GM12865 (cell line): Measurements from ENCODE around the gene SPATA12.

Experiments
- DNase-seq: peaks from one replicate; pipeline ENCODE4 v3.0.0; 2010; ENCODE audit warnings: low read depth
- H3K4me3 ChIP-seq: 2 replicates; pipeline ENCODE4 v1.5.1; 2011; ENCODE audit warnings: mild to moderate bottlenecking, low read depth, low read length, control low read depth
- TF ChIP-seq, protein P1 (sequence below): IDR thresholded peaks from 2 replicates; pipeline ENCODE4 v1.5.1; 2011; ENCODE audit warnings: low read length, control low read depth, low read depth, inconsistent platforms; ENCODE audit not compliant: insufficient read depth; ENCODE audit errors: missing control alignments

SPATA12 gene

DNA sequence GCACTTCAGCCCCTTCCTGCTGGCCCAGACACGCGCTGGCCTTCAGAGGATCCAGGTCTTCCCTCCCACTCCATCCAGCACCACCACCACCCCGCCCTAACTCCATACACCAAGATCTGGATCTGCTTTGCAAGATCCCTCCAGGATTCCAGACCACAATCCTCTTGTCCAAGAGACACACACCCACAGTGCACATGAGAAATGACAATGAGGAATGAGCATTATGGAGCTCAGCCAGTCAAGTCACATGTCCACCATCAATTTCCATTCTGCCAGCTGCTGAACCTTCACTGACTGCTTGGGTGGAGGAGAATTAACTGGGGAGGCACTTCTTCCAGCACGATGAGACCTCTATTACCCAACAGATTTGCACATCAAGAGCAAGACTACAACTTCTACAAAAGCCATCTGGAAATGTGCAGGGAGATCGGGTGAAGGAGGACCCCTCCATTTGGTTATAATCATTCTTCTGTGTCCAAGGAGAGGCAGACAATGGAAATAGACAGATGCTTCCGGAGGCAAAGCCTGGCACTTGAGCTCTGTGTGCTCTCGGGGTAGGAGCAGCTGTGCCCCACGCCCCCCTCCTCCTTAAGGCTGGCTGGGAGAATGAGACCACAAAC, 12.3 kb upstream of the SPATA12 start:
- no peak overlapping the region for H3K4me3 ChIP-seq
- no peak for DNase-seq
- TF ChIP-seq, protein P1, sequence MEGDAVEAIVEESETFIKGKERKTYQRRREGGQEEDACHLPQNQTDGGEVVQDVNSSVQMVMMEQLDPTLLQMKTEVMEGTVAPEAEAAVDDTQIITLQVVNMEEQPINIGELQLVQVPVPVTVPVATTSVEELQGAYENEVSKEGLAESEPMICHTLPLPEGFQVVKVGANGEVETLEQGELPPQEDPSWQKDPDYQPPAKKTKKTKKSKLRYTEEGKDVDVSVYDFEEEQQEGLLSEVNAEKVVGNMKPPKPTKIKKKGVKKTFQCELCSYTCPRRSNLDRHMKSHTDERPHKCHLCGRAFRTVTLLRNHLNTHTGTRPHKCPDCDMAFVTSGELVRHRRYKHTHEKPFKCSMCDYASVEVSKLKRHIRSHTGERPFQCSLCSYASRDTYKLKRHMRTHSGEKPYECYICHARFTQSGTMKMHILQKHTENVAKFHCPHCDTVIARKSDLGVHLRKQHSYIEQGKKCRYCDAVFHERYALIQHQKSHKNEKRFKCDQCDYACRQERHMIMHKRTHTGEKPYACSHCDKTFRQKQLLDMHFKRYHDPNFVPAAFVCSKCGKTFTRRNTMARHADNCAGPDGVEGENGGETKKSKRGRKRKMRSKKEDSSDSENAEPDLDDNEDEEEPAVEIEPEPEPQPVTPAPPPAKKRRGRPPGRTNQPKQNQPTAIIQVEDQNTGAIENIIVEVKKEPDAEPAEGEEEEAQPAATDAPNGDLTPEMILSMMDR: no peak

DNA sequence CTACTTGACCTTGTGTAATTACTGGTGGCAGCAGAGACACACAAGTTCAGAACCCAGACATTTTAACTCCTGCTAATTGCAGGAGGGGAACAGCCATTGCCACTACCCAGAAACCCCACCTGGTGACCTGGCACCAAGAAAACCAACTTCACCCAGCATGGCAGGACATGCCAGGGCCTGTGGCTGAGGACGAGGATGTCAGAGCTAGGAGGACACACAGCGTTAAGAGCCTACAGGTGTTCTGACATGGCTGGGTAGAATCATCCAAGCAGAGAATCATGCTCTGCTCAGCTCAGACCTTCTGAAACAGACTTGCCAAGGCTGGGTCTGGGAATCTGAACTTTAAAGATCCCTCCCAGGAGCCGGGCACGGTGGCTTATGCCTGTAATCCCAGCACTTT, 11.7 kb upstream of the SPATA12 start:
- TF ChIP-seq, protein P1: no peak
- no peak overlapping the region for H3K4me3 ChIP-seq
- no peak for DNase-seq

DNA sequence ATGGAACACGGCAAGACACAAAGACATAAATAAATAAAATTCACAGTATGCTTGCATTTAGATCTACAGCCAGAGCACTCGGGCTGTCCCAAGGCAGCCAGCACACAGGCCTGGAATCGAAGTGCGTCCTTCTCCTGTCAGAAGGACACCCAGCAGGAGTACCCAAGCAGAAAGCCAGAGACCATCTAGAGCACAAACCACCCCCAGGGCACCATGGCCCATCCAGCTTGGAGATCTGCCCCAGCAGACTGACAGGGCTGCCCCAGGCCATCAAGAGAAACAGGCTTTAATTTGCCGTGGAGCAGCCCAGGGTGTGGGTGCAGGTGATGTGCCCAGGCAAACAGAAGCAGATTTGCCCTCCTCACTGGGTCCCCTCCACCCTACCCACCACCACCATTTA, 7.8 kb upstream of the SPATA12 start:
- no peak overlapping the region for H3K4me3 ChIP-seq
- no peak for DNase-seq
- TF ChIP-seq, protein P1: no peak

DNA sequence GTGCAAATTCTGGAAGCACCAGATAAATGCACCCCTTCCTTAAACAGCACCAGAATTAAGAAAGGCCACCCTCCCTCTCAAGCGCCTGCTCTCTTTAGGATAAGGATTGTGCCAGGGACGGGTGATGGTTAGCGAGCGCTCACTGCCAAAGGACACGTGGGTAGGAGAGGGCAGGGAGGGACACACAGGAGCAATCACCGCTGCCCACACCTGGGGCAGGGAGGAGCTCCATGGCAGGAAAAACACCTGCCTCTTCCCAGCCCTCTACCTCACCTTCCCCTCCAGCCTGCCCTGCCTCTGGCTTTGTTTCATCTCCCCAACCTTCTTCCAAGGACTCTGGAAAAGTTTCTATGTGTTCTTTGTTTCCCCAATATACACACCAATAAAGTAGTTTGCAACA, 7.3 kb upstream of the SPATA12 start:
- no peak for DNase-seq
- H3K4me3 ChIP-seq: no peak overlapping the region
- TF ChIP-seq, protein P1: no peak

DNA sequence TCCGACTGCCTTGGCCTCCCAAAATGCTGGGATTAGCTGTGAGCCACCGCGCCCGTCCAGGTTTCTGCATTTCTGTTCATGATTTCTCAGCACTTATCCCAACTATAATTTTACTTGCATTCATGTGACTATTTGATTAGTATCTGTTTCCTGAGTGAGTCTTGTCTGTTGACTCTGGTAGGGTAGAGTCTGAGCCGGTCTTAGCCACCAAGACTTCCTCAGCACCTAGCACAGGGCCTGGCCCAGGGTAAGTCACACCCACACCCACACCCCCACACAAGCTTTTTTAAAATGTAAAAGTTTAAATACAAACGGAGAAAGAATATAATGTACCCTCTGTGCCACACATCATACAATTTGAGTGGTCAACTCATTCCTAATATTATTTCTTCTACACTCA, 3.1 kb upstream of the SPATA12 start:
- H3K4me3 ChIP-seq: no peak overlapping the region
- DNase-seq: no peak
- TF ChIP-seq, protein P1: no peak

DNA sequence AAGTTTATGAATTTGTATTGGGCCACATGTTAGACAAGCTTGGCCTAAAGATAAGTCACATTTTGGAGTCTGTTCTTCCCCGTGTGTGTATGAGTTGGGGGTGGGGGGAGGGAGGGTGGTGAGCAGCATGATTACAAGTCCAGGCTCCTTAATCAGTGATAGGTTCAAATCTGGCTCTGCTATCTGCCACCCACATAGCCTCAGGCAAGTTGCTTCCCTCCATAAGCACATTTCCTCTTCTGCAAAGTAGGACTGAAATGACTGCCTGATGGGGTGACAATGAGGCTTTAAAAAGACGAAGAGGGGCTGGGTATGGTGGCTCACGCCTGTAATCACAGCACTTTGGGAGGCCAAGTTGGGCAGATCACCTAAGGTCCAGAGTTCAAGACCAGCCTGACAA, 1.1 kb upstream of the SPATA12 start:
- no peak for DNase-seq
- H3K4me3 ChIP-seq: no peak overlapping the region
- TF ChIP-seq, protein P1: no peak

DNA sequence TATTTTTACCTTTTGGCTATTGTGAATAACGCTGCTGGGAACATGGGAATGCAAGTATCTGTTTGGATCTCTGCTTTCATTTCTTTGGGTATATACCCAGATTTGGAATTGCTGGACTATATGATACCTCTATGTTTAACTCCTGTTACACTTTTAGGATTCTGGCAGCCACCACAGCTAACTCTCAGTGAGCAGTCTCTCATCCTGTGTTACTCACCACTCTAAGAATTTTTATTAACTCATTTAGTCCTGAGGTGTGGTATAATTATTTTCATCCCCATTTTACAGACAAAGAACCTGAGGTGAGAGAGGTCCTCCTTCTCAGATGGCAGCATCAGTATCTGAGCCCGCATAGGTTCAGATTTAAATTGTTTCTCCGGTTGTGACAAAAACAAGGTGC, 1.1 kb downstream of the SPATA12 start:
- TF ChIP-seq, protein P1: no peak
- DNase-seq: no peak
- no peak overlapping the region for H3K4me3 ChIP-seq
